Fibroblast of pulmonary artery (primary cell): ENCODE data around the gene PPOX.

ENCODE experiments used
- DNase-seq: peaks from one replicate; pipeline ENCODE4 v3.0.0-alpha.2; 2010; ENCODE audit warnings: low read depth
- H3K4me3 ChIP-seq: replicated peaks from 2 replicates; pipeline ENCODE4 v1.5.1; 2011; ENCODE audit warnings: low read depth, mild to moderate bottlenecking, control low read depth, low read length, moderate library complexity
- CTCF ChIP-seq: IDR thresholded peaks from 2 replicates; pipeline ENCODE4 v1.5.1; 2011; ENCODE audit warnings: mild to moderate bottlenecking, control low read depth, low read length, inconsistent platforms; ENCODE audit errors: missing control alignments

Gene PPOX

GRCh38 chr1:161165742-161166668 lies at the start of gene PPOX:
TSS of gene PPOX (plus strand) at chr1:161166426. CDS start at chr1:161166848, 422 bp downstream.
- TF ChIP-seq CTCF = peak; percentile 46
- peak; percentile 99 for DNase-seq

GRCh38 chr1:161117759-161118581 lies 48.3 kb upstream of the PPOX start, which contains the start of the genes NIT1 and PFDN2:
TSS of gene NIT1 (plus strand) at chr1:161118105. CDS start at chr1:161118177, 72 bp downstream.
TSS of gene PFDN2 (minus strand) at chr1:161118037. CDS start at chr1:161118026, 11 bp downstream.
- peak; percentile 88 for DNase-seq
- H3K4me3 ChIP-seq = peak within 1 kb of the TSS; percentile 100
- no peak for TF ChIP-seq CTCF

More at GRCh38 chr1:161165742-161166668, at the start of gene PPOX:
- H3K4me3 ChIP-seq = peak within 1 kb of the TSS; percentile 87

- DNase-seq = peak; percentile 78
- peak; percentile 50 for TF ChIP-seq CTCF
- H3K4me3 ChIP-seq = peak overlapping the region; percentile 100
Observed at GRCh38 chr1:161119092-161119903, 46.9 kb upstream of the PPOX start.

GRCh38 chr1:161121042-161121650 lies 45.1 kb upstream of the PPOX start:
- no peak for DNase-seq
- TF ChIP-seq CTCF = no peak
- no peak overlapping the region for H3K4me3 ChIP-seq

GRCh38 chr1:161121834-161122233 lies 44.4 kb upstream of the PPOX start:
- TF ChIP-seq CTCF = no peak
- H3K4me3 ChIP-seq = no peak overlapping the region
- no peak for DNase-seq

GRCh38 chr1:161122967-161123366 lies 43.3 kb upstream of the PPOX start:
- DNase-seq = no peak
- TF ChIP-seq CTCF = no peak
- H3K4me3 ChIP-seq = no peak overlapping the region
